ENCODE measurements around the gene AIM2. TPM values are rescaled to one million over a fixed set of nuclear protein-coding genes. Genes with fewer than 3 reads are reported as not detected.

Gene AIM2
- total RNA-seq, 1 experiment from 2014 or later = not detected

- intact Hi-C loops (cut with micrococcal nuclease; ENCODE audit: unreplicated experiment) = no loop called here
Observed at GRCh38 chr1:159056069-159056698, 20.4 kb downstream of the AIM2 start.

DNA sequence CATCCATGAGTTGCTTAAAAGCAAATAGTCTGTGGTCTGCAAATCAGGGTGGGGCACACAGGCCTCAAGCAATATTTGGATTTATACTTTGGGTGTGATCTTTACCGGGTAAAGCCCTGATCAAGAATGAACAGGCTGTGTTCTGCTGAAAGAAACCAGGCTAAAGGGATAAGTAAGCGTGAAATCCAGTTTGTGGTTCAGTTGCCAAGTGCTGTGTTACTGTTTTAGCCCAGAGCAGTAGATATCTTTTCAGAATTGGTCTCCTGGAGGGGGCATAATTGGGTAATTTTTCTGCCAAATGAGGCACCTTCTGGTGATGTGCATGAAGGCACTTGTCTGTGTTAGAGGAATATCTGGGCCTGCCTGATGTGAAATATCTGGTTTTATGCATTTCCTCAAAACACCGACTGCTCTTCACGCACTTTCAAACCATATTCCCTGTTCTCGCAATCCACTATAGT, 21.4 kb downstream of the AIM2 start:
- H3K79me2 ChIP-seq (ENCODE audit: low read depth) = no peaks in the 10 kb centered on the region
- DNase-seq = no peak
- no peaks in the 10 kb centered on the region for H3K9me3 ChIP-seq (ENCODE audit: insufficient read depth, low read depth)
- H3F3A ChIP-seq (ENCODE audit: insufficient read depth, low read depth) = no peaks in the 10 kb centered on the region
- POLR2A ChIA-PET (ENCODE audit: unreplicated experiment) = no interaction called here
- no peaks in the 10 kb centered on the region for H3K4me1 ChIP-seq (replicated peaks; ENCODE audit: insufficient read depth)
- no peak overlapping the region for H3K4me3 ChIP-seq
- TF ChIP-seq CTCF (conservative IDR thresholded peaks at IDR 0.05) = no peak
- no peak for TF ChIP-seq EZH2 (IDR thresholded peaks at IDR 0.05; ENCODE audit: low read depth)
- BruUV-seq (replicated peaks) = no TSS peak
- H3K27me3 ChIP-seq (ENCODE audit: insufficient read depth, low read depth) = no peaks in the 10 kb centered on the region
- CTCF ChIA-PET = no interaction called here
- no peak overlapping the region for H3K27ac ChIP-seq
- no peaks in the 10 kb centered on the region for H3K36me3 ChIP-seq (ENCODE audit: low read depth)
- no peak overlapping the region for H3K4me2 ChIP-seq
- H4K20me1 ChIP-seq (ENCODE audit: insufficient read depth) = no peaks in the 10 kb centered on the region
- H3K9me2 ChIP-seq (ENCODE audit: insufficient read depth) = no peaks in the 10 kb centered on the region
- no peak overlapping the region for H2AFZ ChIP-seq
- intact Hi-C loops (cut with micrococcal nuclease; ENCODE audit: unreplicated experiment) = no loop called here

More at GRCh38 chr1:159056069-159056698, 20.4 kb downstream of the AIM2 start:
- no peak overlapping the region for H3K4me2 ChIP-seq
- H2AFZ ChIP-seq = no peak overlapping the region
- no peaks in the 10 kb centered on the region for H3K36me3 ChIP-seq (ENCODE audit: low read depth)
- H3K27me3 ChIP-seq (ENCODE audit: insufficient read depth, low read depth) = 0 out of 2 replicates have a peak, but pooled peaks cover 9% of the 10 kb centered on the region
- H3K4me3 ChIP-seq = no peak overlapping the region
- H4K20me1 ChIP-seq (ENCODE audit: insufficient read depth) = no peaks in the 10 kb centered on the region
- ChIA-PET POLR2A (ENCODE audit: unreplicated experiment) (no interaction called here), CTCF (no interaction called here)
- no peak for DNase-seq
- BruUV-seq (replicated peaks) = no TSS peak
- H3K9me2 ChIP-seq (ENCODE audit: insufficient read depth) = no peaks in the 10 kb centered on the region
- no peak for TF ChIP-seq CTCF (conservative IDR thresholded peaks at IDR 0.05)
- TF ChIP-seq EZH2 (IDR thresholded peaks at IDR 0.05; ENCODE audit: low read depth) = no peak
- H3K9me3 ChIP-seq (ENCODE audit: insufficient read depth, low read depth) = no peaks in the 10 kb centered on the region
- H3K79me2 ChIP-seq (ENCODE audit: low read depth) = no peaks in the 10 kb centered on the region
- no peak overlapping the region for H3K27ac ChIP-seq
- no peaks in the 10 kb centered on the region for H3F3A ChIP-seq (ENCODE audit: insufficient read depth, low read depth)
- H3K4me1 ChIP-seq (replicated peaks; ENCODE audit: insufficient read depth) = no peaks in the 10 kb centered on the region

GRCh38 chr1:159054427-159054826, 22.1 kb downstream of the AIM2 start:
- no peak for DNase-seq
- Histone ChIP-seq H3K27me3 (ENCODE audit: insufficient read depth, low read depth) (no peaks in the 10 kb centered on the region), H3K79me2 (ENCODE audit: low read depth) (no peaks in the 10 kb centered on the region), H3K4me3 (no peak overlapping the region), H3K4me2 (no peak overlapping the region), H3K36me3 (ENCODE audit: low read depth) (no peaks in the 10 kb centered on the region), H4K20me1 (ENCODE audit: insufficient read depth) (no peaks in the 10 kb centered on the region), H3K9me2 (ENCODE audit: insufficient read depth) (no peaks in the 10 kb centered on the region), H2AFZ (no peak overlapping the region), H3K9me3 (ENCODE audit: insufficient read depth, low read depth) (no peaks in the 10 kb centered on the region), H3K4me1 (replicated peaks; ENCODE audit: insufficient read depth) (no peaks in the 10 kb centered on the region), H3F3A (ENCODE audit: insufficient read depth, low read depth) (no peaks in the 10 kb centered on the region), H3K27ac (no peak overlapping the region)
- ChIA-PET POLR2A (ENCODE audit: unreplicated experiment) (no interaction called here), CTCF (no interaction called here)
- intact Hi-C loops (cut with micrococcal nuclease; ENCODE audit: unreplicated experiment) = no loop called here
- BruUV-seq (replicated peaks) = no TSS peak
- TF ChIP-seq CTCF (conservative IDR thresholded peaks at IDR 0.05) (no peak), EZH2 (IDR thresholded peaks at IDR 0.05; ENCODE audit: low read depth) (no peak)

Measured in PC-9 (cell line).